ENCODE measurements around the gene OGFOD3.

- TF ChIP-seq CTCF (IDR thresholded peaks at IDR 0.05) = no peak
- no peak for TF ChIP-seq POLR2A (IDR thresholded peaks at IDR 0.05)
Observed at GRCh38 chr17:82406131-82406671, 12.2 kb downstream of the OGFOD3 start.

All from vagina (tissue), 2 donors.